GM20431 (cell line): ENCODE data around the gene AADACL4.
"Not testable (repeated sequence)": the region's sequence is repeated elsewhere in the genome, so short reads cannot be mapped to it uniquely, and the experiment has no call there.

ENCODE experiments used
- in situ Hi-C: fragments of 300-500 bp; cut with MseI, MboI; formaldehyde crosslinking; loops from one replicate; pipeline ENCODE4 v1.15.0; 2020; ENCODE audit warnings: low sequenced_read_pairs; ENCODE audit not compliant: unreplicated experiment

AADACL4 gene

DNA sequence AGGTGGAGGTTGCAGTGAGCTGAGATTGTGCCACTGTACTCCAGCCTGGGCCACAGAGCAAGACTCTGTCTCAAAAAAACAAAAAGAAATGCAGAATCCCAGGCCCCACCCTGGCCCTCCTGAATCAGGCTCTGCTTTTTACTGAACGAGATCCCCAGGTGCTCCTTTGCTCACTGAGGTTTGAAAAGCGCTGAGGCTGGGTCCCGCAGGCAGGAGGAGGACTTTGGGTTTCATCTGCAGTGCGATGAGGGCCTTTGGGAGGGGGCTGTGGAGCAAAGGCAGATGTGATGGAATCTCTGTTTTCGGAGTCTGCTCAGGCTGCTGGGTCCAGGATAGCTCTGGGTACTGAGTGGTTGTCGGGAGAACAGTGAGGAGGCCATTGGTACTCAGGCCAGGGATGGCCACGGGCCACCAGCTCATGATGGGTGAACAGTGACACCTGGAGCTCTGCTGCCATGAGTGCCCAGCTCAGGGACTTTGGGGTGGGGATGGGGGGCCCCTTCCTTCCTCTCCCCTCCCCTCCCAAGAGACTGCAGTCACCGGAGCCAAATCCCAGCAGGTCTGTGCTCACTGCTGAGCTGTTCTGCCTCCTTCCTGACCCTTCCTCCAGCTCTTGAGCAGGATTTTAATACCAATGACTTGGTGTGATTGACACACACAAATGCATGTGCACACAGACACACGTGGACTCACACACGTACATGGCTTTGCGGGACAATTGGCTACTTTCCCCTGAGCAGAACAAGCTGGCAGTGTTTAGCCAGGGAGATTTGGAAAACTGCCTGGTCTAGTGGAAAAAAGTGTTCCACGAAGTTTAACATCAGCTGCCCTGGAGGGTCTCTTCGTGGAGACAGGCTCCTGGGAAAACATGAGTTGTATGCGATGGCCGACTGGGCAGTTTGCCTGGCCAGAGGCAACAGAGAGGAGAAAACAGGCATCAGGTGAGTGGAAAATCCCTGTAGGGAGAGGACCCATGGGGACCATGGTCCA is 22.2 kb upstream of the AADACL4 start:
- in situ Hi-C loops = loop anchor here (25.0 kb wide), 2 partner anchors 309 to 509 kb away; no protein-coding TSS in a partner anchor

GRCh38 chr1:12622506-12622905 is 21.4 kb upstream of the AADACL4 start:
- in situ Hi-C loops = loop anchor here (25.0 kb wide), 2 partner anchors 310 to 510 kb away; no protein-coding TSS in a partner anchor

- in situ Hi-C loops = no loop called here
Observed at GRCh38 chr1:12625276-12625675, 18.6 kb upstream of the AADACL4 start.

DNA sequence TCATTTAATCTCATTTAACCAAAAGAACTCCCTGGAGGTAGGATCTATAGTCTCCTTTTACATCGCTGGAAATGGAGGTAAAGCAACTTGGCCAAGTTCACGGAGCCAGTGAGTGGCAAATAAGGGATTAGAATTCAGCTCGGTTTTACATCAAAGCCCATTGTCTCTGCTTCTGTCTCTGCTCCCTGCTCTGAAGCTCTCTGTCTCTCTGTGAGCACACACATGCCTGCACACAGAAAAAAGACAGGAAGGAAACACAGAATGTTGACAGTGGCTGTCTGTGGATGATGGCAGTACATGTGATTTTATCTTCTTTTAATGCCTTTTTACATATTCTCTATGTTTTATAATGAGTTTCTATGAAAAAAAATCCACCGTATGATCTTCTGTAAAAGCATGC is 17.0 kb upstream of the AADACL4 start:
- in situ Hi-C loops = no loop called here

GRCh38 chr1:12627296-12627695 is 16.6 kb upstream of the AADACL4 start:
- in situ Hi-C loops = no loop called here

DNA sequence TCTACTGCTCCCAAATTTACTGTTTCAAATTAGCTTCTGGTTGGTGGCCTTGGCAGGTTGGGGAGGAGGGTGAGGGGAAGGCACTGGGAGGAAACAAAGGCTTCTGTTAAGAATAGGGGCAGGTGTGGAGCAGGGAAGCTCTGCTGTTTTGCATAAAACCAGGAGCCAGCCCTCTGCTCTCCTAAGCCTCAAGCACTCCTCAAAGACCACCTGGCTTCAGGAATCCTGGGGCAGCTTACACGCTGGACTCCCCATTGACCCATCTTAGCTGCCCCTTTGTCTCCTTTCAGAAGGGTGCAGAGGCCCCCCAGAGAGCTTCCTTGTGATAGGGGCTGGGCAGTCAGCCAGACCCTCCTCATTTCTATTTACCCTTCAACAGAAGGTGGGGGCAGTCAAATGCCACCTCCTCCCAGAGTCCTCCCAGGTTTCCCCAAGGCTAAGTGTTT is 14.4 kb upstream of the AADACL4 start:
- in situ Hi-C loops = no loop called here

DNA sequence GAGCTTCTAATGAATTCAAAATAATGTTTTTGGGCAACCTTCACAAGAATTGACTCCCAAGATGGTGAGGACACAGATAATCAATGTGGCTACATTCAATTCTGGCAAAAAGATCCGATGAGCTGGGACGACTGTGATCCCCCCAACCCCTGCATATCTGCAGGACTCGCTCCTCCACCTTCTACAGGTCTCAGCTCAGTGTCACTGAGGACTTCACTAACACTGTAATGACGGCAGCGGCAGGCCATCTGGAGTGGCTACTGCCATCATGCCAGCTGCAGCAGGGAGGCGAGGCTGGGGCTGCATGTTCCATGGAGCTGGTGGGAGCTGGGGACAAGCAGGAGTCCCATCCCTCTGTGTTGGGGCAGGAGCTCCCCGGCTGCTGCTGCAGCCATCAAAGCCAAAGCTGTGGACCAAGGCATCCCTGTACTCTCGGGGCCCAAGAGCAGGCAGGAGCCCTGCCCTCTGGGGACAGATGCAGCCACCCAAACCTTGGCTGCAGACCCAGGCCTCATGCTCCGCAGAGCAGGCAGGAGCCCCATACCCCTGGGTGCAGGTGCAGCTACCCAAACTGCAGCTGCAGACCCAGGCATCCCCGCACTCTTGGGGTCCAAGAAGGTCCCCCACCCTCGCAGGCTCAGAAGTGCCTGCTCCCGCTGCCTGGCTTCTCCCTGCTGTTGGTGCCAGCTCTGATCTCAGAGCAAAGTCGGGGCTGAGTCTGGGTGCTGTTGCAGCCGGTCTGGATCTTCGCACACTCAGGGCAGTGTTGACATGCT is 13.7 kb upstream of the AADACL4 start:
- in situ Hi-C loops = no loop called here

DNA sequence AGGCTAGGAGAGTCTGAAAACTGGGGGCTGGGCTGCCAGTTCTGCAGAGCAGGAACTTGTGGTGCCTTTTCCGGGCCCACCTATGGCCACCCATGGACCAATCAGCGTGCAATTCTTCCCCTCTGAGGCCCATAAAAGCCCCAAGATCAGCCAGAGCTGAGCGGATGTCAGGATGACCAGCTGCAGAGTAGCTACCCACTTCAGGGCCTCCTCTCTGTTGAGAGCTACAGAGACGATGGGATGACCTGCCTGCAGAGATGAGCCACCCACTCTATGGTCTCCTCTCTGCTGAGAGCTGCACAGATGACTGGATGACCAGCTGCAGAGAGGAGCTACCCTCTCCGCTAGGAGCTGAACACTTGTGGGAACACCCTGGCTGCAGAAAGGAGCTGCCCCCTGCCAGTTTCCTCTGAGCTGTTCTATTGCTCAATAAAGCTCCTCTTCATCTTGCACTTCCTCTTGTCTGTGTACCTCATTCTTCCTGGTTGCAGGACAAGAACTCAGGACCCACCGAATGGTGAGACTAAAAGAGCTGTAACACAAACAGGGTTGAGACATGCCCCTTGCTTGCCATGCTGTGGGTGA is 12.8 kb upstream of the AADACL4 start:
- in situ Hi-C loops = no loop called here

GRCh38 chr1:12631571-12631970 is 12.3 kb upstream of the AADACL4 start:
- in situ Hi-C loops = no loop called here

DNA sequence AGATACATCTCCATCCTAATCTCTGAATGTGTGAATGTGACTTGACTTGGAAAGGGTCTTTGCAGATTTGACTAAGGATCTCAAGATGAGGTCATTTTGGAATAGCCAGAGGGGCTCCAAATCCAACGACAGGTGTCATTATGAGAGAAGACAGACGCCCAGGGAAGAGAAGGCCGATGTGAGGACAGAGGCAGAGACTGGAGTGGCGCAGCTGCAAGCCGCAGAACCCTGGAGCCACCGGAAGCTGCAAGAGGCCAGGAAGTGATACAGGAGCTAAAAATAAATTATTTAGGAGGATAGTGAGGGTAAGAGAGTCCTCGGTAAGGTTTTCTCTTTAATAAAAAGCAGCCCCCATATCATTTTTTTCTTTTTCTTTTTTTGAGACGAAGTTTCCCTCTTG is 9.7 kb upstream of the AADACL4 start:
- in situ Hi-C loops = no loop called here

DNA sequence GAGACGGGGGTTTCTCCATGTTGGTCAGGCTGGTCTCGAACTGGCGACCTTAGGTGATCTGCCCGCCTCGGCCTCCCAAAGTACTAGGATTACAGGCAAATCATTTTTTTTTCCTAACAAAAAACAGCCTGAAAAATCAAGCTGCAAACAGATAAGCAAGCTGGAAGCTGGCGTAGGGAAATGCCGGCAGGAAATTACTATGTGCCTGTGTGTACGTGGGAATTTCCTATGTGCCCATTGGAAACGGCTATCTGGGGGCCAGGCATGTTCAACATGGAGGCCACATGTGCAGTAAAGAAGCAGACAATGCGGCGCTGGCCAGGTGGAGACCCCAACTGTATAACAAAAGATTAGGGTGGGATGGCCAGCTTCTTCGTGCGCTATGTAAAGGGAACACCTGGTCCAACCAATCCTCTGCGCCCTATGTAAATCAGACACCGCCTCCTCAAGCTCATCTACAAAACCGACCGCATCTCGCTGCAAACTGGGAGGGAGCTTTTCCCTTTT is 9.1 kb upstream of the AADACL4 start:
- in situ Hi-C loops = no loop called here

DNA sequence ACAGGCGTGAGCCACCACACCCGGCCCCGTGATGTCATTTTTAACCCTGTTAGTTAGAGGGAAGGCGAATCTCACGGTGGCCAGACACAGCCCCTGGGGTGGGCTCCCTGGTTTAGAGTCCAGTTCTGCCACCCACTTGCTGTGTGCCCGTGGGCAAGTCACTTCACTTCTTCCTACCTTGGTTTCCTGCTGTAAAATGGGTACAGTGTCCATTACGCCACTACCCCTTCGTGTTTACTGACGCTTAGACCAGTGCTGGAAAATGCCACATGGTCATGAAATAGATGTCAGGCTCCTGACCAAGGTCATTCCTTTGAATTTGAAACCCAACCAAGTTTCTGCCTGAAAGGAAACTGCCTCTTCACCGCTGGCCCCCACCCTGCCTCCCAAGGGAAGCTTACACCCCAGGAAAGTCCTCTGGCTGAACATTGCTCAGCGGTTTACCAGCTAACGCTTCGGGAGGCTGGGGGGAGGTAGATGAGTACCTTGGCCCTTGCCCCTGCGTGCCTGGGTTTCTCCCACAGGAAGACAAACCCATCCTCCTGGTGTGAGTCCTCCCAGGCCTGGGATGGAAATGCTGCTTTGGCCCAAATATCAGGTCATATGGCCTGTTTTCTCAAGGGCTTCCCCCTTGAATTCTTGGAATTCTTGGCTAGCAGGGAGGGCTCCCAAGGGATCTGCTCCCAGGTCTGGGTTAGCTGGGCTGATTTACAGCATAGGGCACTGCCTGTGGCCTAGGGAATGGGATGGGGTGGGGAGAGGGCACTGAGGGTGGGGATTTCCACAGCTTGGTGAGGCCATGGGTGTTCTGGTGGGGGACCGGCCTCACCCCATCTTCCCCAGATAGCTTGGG is 7.6 kb upstream of the AADACL4 start:
- in situ Hi-C loops = no loop called here

DNA sequence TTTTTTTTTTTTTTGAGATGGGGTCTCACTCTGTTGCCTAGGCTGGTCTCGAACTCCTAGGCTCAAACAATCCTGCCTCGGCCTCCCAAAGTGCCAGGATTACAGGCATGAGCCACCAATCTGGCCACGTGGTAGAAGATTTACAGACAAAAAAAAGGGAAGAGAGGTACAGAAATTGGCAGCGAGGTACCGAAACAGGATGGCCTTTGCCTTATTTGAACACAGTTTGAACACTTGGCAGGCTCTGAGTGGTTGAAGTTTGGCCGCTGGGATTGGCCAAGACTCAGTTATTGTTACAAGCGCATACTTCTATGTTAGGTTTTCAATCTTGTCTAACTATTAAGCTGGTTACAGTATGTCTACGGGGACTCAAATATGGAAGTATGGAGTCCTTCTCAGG is 6.2 kb upstream of the AADACL4 start:
- in situ Hi-C loops = no loop called here

DNA sequence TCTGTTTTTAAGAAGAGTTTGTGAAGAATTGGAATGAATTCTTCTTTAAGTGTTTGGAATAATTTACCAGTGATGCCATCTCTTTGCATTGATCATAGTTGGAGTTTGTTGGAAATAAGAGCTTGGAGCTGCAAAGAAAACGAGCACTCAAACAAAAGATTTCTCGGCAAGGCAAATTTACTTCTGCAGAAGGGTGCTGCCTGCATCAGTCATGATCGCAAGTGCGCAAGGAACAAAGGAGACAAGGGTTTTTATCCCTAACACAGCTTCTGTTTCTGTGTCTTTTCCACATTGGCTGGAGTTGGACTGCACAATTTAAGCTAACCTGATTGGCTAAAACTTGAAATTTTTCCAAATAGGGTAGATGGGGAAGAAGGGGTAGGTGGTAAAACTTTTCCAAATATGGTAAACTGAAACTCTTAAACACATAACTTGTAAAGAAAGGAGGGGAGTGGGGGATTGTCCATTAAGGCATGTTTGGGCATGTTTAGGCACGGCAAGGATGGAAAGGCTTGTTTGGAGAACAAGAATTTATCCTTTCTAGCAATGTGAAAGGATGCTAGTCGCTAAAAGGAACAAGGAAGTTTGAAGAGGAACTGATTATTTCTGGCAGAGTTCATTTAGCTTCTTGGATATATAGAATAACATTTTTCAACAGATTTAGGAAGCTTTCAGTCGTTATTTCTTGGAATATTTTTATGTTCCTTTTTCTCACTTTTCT is 3.5 kb upstream of the AADACL4 start:
- in situ Hi-C loops = no loop called here

- in situ Hi-C loops = no loop called here
Observed at GRCh38 chr1:12640958-12641272, 3.0 kb upstream of the AADACL4 start.

DNA sequence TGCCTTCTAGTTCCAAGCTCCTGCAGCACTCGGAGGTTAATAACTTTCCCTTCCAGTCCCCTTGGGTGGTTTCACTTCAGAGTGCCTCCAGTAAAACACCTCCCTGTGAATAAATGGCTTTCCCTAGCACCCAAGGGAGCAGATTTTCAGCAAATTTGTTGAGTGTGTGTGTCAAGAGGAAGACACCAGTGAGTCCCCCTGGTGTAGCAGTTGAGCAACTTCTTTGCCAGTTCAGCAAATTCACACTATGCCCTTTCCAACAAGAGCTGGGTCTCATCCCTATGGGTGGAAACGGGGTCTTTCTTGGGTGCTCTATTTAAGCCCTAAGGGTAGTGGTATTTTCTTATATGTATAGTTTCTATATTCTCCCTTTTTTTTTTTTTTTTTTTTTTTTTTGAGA is 806 bp upstream of the AADACL4 start:
- in situ Hi-C loops = no loop called here

GRCh38 chr1:12644237-12644636 is 352 bp downstream of the AADACL4 start:
- in situ Hi-C loops = no loop called here

GRCh38 chr1:12644829-12645228 is 944 bp downstream of the AADACL4 start:
- in situ Hi-C loops = no loop called here

DNA sequence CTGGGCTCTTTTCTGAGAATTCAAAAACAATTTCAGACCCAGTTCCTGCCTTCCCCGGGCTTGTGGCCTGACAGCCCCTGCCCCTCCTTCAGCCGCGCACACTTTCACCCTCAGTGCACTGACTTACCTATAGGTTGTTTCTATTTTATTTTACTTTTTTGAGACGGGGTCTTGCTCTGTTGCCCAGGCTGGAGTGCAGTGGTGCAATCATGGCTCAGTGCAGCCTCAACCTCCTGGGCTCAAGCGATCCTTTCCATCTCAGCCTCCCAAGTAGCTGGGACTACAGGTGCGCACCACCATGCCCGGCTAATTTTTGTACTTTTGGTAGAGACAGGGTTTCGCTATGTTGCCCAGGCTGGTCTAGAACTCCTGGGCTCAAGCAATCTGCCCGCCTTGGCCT is 1.5 kb downstream of the AADACL4 start:
- in situ Hi-C loops = not testable (repeated sequence)
